HCT116 (cell line): ENCODE results near the gene RRAD. TPM values are rescaled to one million over a fixed set of nuclear protein-coding genes. Genes with fewer than 3 reads are reported as not detected.

ENCODE experiments used
- ATAC-seq: fragments of 200-7000 bp; cut with Tn5 transposase; 2 replicates; pipeline ENCODE4 v1.9.1; 2020; ENCODE audit warnings: mild to moderate bottlenecking, moderate library complexity
- BruUV-seq: library from RNA; stranded (reverse); fragments of 400-500 nt; replicated peaks from 2 replicates; lab custom pipeline; 2021; lab: Mats Ljungman, UMichigan
- CTCF ChIA-PET: fragments of 300-600 bp; sonication (Branson Sonifier 250); formaldehyde crosslinking; loops from one replicate; lab custom pipeline; 2021; ENCODE audit warnings: antibody characterized with exemption; lab: Charles Lee
- POLR2A ChIA-PET: fragments of 300-600, 350-600 bp; sonication (Branson Sonifier 250); formaldehyde crosslinking; loops from one replicate; lab custom pipeline; 2021; ENCODE audit warnings: antibody characterized with exemption; lab: Charles Lee
- RAD21 ChIA-PET, 2 experiments: fragments of 300-600 bp; sonication (Branson Sonifier 250); formaldehyde crosslinking; loops; one replicate each; lab custom pipeline; 2023; ENCODE audit warnings: low total read pairs in 2 of 2; ENCODE audit not compliant: uncharacterized antibody in 2 of 2, unreplicated experiment in 2 of 2, low non-redundant PET in 1 of 2; lab: Charles Lee
- DNase-seq: peaks from one replicate; pipeline ENCODE4 v3.0.0-alpha.2; 2010; ENCODE audit warnings: low read depth, low spot score
- H2AFZ ChIP-seq: fragments of 200-600 bp; shearing (Covaris generic), sonication (generic); 2 replicates; pipeline ENCODE4 v1.6.1; 2017; ENCODE audit warnings: low read depth, mixed run types, mixed read lengths, antibody characterized with exemption, low read length; ENCODE audit not compliant: poor library complexity, severe bottlenecking
- H3K27ac ChIP-seq: 2 replicates; pipeline ENCODE4 v1.5.1; 2012; ENCODE audit warnings: low read depth, low read length
- H3K27me3 ChIP-seq: fragments of 200-600 bp; sonication (generic); 2 replicates; pipeline ENCODE4 v1.6.1; 2016; ENCODE audit warnings: mixed run types, low read length, mixed read lengths; ENCODE audit not compliant: insufficient read depth
- H3K36me3 ChIP-seq, 2 experiments: fragments of 200-500 bp in 1 of 2; fragments of 200-600 bp in 1 of 2; sonication (Bioruptor generic) in 1 of 2; sonication (generic) in 1 of 2; 2 replicates each; pipeline versions ENCODE4 v1.5.1 to v1.6.1; 2014 to 2016; ENCODE audit warnings: low read length in 2 of 2, inconsistent platforms in 1 of 2, mixed read lengths in 1 of 2, mixed run types in 1 of 2; ENCODE audit not compliant: insufficient read depth in 2 of 2, control insufficient read depth in 1 of 2
- H3K4me1 ChIP-seq, 2 experiments: fragments of 200-600 bp in 1 of 2; sonication (generic) in 1 of 2; 2 replicates each; pipeline versions ENCODE4 v1.5.1 to v1.6.1; 2012 to 2017; ENCODE audit warnings: low read length in 2 of 2, inconsistent platforms in 1 of 2, mild to moderate bottlenecking in 1 of 2, mixed read lengths in 1 of 2, mixed run types in 1 of 2, moderate library complexity in 1 of 2; ENCODE audit not compliant: insufficient read depth in 2 of 2, control insufficient read depth in 1 of 2
- H3K4me2 ChIP-seq: fragments of 200-600 bp; sonication (generic); 2 replicates; pipeline ENCODE4 v1.6.1; 2017; ENCODE audit warnings: mixed run types, low read length, mixed read lengths
- H3K4me3 ChIP-seq, 2 experiments: fragments of 200-600 bp in 1 of 2; sonication (generic) in 1 of 2; replicated peaks in 1 of 2; 2 replicates each; pipeline ENCODE4 v1.5.1; 2011 to 2016; ENCODE audit warnings: low read length in 2 of 2, control low read depth in 1 of 2, low read depth in 1 of 2, mild to moderate bottlenecking in 1 of 2, mixed read lengths in 1 of 2, mixed run types in 1 of 2
- H3K79me2 ChIP-seq: fragments of 200-600 bp; sonication (generic); 2 replicates; pipeline ENCODE4 v1.6.1; 2017; ENCODE audit warnings: mild to moderate bottlenecking, mixed run types, low read length, moderate library complexity, mixed read lengths; ENCODE audit not compliant: insufficient read depth
- H3K9ac ChIP-seq: fragments of 200-600 bp; sonication (generic); 2 replicates; pipeline ENCODE4 v1.6.1; 2016; ENCODE audit warnings: low read length, mixed read lengths
- H3K9me2 ChIP-seq: fragments of 200-600 bp; sonication (generic), shearing (Covaris generic); 2 replicates; pipeline ENCODE4 v1.6.1; 2017; ENCODE audit warnings: mixed run types, mild to moderate bottlenecking, moderate library complexity; ENCODE audit not compliant: insufficient read depth
- H3K9me3 ChIP-seq, 2 experiments: fragments of 200-500 bp in 1 of 2; fragments of 200-600 bp in 1 of 2; sonication (Bioruptor generic) in 1 of 2; sonication (generic) in 1 of 2; 2 replicates each; pipeline ENCODE4 v1.6.1; 2014 to 2017; ENCODE audit warnings: low read length in 2 of 2, mixed read lengths in 2 of 2, inconsistent platforms in 1 of 2, low read depth in 1 of 2, mild to moderate bottlenecking in 1 of 2, mixed run types in 1 of 2, moderate library complexity in 1 of 2; ENCODE audit not compliant: control insufficient read depth in 1 of 2, insufficient read depth in 1 of 2
- H4K20me1 ChIP-seq: fragments of 200-600 bp; sonication (generic), shearing (Covaris generic); 2 replicates; pipeline ENCODE4 v1.6.1; 2017; ENCODE audit warnings: mixed run types, mild to moderate bottlenecking, moderate library complexity; ENCODE audit not compliant: insufficient read depth
- CEBPB ChIP-seq: IDR thresholded peaks from 2 replicates; pipeline ENCODE4 v1.6.1; 2012; ENCODE audit warnings: low read depth
- CTCF ChIP-seq, 3 experiments: fragments of 200-600 bp in 1 of 3; sonication (generic) in 1 of 3; IDR thresholded peaks in 2 of 3; conservative IDR thresholded peaks in 1 of 3; 2 replicates each; pipeline ENCODE4 v1.5.1; 2012 to 2017; ENCODE audit warnings: low read depth in 2 of 3, low read length in 2 of 3, antibody characterized with exemption in 1 of 3, borderline replicate concordance in 1 of 3, control low read depth in 1 of 3, mild to moderate bottlenecking in 1 of 3, mixed read lengths in 1 of 3, mixed run types in 1 of 3, moderate library complexity in 1 of 3; ENCODE audit not compliant: insufficient read depth in 1 of 3
- EGR1 ChIP-seq: IDR thresholded peaks from 2 replicates; pipeline ENCODE4 v1.6.1; 2012; ENCODE audit warnings: low read depth
- FOSL1 ChIP-seq: IDR thresholded peaks from 2 replicates; pipeline ENCODE4 v1.6.1; 2012; ENCODE audit warnings: low read depth
- POLR2AphosphoS5 ChIP-seq: IDR thresholded peaks from 2 replicates; pipeline ENCODE4 v1.6.1; 2011; ENCODE audit warnings: mild to moderate bottlenecking, low read depth, low read length, moderate library complexity
- TCF7L2 ChIP-seq: IDR thresholded peaks from 2 replicates; pipeline ENCODE4 v1.7.0; 2011; ENCODE audit warnings: borderline replicate concordance, inconsistent platforms; ENCODE audit not compliant: insufficient read depth, insufficient read length; ENCODE audit errors: extremely low read depth
- ZBTB33 ChIP-seq: IDR thresholded peaks from 2 replicates; pipeline ENCODE4 v1.6.1; 2011; ENCODE audit warnings: mild to moderate bottlenecking, low read length, moderate library complexity; ENCODE audit not compliant: insufficient replicate concordance; ENCODE audit errors: extremely low read depth
- intact Hi-C: fragments of 100-400 bp; cut with micrococcal nuclease; formaldehyde crosslinking; loops from 2 replicates; pipeline ENCODE4 v1.10.0; 2022
- total RNA-seq: library from RNA; stranded (reverse); gene quantifications from one replicate; pipeline ENCODE4 v1.2.1, GENCODE V29; 2021; ENCODE audit not compliant: unreplicated experiment
- TF ChIP-seq, protein P1 (sequence below): IDR thresholded peaks from 2 replicates; pipeline ENCODE4 v1.6.1; 2012
- TF ChIP-seq, protein P2 (sequence below): IDR thresholded peaks from 2 replicates; pipeline ENCODE4 v1.6.1; 2012; ENCODE audit warnings: low read depth

RRAD gene
- total RNA-seq, 1 experiment from 2014 or later: 2.2 TPM

DNA sequence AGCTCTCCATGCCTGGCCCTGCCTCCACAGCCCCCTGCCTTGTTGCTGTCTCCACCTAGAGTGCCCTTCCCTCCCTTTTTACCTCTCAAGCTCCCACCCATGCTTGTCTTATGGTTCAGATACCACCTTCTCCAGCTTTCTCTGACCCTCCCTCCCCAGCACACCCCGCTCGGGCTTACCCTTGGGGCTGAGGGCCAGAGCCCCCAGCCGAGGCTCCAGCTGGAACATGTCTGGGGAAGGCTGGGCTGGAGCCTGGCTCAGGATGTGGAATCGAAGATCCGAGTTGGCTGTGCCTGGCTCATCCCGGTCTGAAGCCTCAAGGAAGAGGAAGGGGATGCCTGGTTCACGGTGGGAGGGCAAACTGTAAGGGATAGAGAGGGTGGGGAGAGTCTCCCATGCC is 10.3 kb downstream of the RRAD start:
- BruUV-seq: no TSS peak

DNA sequence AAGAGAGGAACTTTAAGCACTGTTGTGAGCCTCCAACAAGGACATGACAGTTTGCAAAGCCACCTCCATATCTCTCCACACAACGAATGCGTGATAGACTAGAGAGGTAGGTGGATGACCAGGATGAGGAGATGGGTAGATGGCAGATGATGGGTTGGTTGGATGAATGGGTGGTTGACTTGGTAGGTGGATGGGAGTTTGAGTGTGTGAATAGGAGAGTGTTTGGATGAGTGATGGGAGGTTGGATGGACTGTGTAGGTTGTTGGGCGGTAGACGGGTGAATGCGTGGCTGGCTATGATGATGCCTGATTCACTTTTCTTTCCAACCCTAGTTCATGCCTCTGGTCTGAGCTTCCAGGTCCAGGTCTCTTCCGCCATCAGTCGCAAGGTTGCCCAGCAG is 10.8 kb downstream of the RRAD start:
- Histone ChIP-seq H3K27ac (no peak overlapping the region), H3K4me2 (no peak overlapping the region), H3K79me2 (no peaks in the 10 kb centered on the region), H3K9ac (no peak overlapping the region), H3K27me3 (no peaks in the 10 kb centered on the region), H2AFZ (no peak overlapping the region), H3K9me3 (no peaks in the 10 kb centered on the region), H3K4me1 (peaks cover 0 to 13% of the 10 kb centered on the region in 2 experiments; a peak in 2 of 4 replicates), H3K9me2 (no peaks in the 10 kb centered on the region), H3K36me3 (no peaks in the 10 kb centered on the region), H4K20me1 (no peaks in the 10 kb centered on the region), H3K4me3 (no peak overlapping the region)
- CTCF ChIA-PET: interaction anchor here (0.8 kb wide), 1 partner anchor 14 kb away, joined by 3 read pairs; no protein-coding TSS in a partner anchor
- RAD21 ChIA-PET: no interaction called here
- DNase-seq (no peak), ATAC-seq (no peak)
- POLR2A ChIA-PET: no interaction called here
- BruUV-seq: no TSS peak
- intact Hi-C loops: no loop called here
- no peak for TF ChIP-seq CEBPB
- no peak for TF ChIP-seq FOSL1
- TF ChIP-seq, protein P1, sequence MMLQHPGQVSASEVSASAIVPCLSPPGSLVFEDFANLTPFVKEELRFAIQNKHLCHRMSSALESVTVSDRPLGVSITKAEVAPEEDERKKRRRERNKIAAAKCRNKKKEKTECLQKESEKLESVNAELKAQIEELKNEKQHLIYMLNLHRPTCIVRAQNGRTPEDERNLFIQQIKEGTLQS: no peak
- TF ChIP-seq ZBTB33: no peak
- TF ChIP-seq EGR1: no peak
- no peak for TF ChIP-seq CTCF (IDR thresholded peaks at IDR 0.05 in 2 of 3, conservative IDR thresholded peaks at IDR 0.05 in 1 of 3; ENCODE audit: borderline replicate concordance in 1 of 3, insufficient read depth in 1 of 3, low read depth in 2 of 3, low read length in 2 of 3)
- TF ChIP-seq POLR2AphosphoS5: no peak
- TF ChIP-seq TCF7L2: no peak

More for the DNA sequence above, 10.3 kb downstream of the RRAD start:
- TF ChIP-seq, protein P2, sequence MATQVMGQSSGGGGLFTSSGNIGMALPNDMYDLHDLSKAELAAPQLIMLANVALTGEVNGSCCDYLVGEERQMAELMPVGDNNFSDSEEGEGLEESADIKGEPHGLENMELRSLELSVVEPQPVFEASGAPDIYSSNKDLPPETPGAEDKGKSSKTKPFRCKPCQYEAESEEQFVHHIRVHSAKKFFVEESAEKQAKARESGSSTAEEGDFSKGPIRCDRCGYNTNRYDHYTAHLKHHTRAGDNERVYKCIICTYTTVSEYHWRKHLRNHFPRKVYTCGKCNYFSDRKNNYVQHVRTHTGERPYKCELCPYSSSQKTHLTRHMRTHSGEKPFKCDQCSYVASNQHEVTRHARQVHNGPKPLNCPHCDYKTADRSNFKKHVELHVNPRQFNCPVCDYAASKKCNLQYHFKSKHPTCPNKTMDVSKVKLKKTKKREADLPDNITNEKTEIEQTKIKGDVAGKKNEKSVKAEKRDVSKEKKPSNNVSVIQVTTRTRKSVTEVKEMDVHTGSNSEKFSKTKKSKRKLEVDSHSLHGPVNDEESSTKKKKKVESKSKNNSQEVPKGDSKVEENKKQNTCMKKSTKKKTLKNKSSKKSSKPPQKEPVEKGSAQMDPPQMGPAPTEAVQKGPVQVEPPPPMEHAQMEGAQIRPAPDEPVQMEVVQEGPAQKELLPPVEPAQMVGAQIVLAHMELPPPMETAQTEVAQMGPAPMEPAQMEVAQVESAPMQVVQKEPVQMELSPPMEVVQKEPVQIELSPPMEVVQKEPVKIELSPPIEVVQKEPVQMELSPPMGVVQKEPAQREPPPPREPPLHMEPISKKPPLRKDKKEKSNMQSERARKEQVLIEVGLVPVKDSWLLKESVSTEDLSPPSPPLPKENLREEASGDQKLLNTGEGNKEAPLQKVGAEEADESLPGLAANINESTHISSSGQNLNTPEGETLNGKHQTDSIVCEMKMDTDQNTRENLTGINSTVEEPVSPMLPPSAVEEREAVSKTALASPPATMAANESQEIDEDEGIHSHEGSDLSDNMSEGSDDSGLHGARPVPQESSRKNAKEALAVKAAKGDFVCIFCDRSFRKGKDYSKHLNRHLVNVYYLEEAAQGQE: no peak
- H3K4me1 ChIP-seq: peaks cover 0 to 8% of the 10 kb centered on the region in 2 experiments; a peak in 2 of 4 replicates
- no peak overlapping the region for H2AFZ ChIP-seq
- no peaks in the 10 kb centered on the region for H3K36me3 ChIP-seq
- ChIA-PET CTCF (interaction anchor here (0.8 kb wide), 1 partner anchor 14 kb away, joined by 3 read pairs; no protein-coding TSS in a partner anchor), POLR2A (no interaction called here), RAD21 (no interaction called here)
- H3K4me3 ChIP-seq: no peak overlapping the region
- H3K27ac ChIP-seq: no peak overlapping the region
- no peaks in the 10 kb centered on the region for H3K9me3 ChIP-seq
- no peaks in the 10 kb centered on the region for H3K27me3 ChIP-seq
- no peaks in the 10 kb centered on the region for H3K9me2 ChIP-seq
- no peak overlapping the region for H3K9ac ChIP-seq
- intact Hi-C loops: no loop called here
- no peaks in the 10 kb centered on the region for H4K20me1 ChIP-seq
- no peak for DNase-seq
- no peaks in the 10 kb centered on the region for H3K79me2 ChIP-seq
- no peak for ATAC-seq
- no peak overlapping the region for H3K4me2 ChIP-seq
